Kidney (tissue), 14 donors: Measurements from ENCODE around the gene UBTD1. TPM values are rescaled to one million over a fixed set of nuclear protein-coding genes. Genes with fewer than 3 reads are reported as not detected.

Source experiments
- DNase-seq, 5 donors: peaks; one replicate each; pipeline ENCODE4 v3.0.0-alpha.2; 2013 to 2020
- FAIRE-seq: peaks from 2 replicates; lab custom pipeline; 2012; peaks lifted over from hg19 to GRCh38; lab: Jason Lieb, UNC
- H3K27ac ChIP-seq, 2 donors: one replicate each; pipeline ENCODE4 v1.7.0; 2013; ENCODE audit warnings: low read depth in 2 of 2, low read length in 2 of 2, inconsistent platforms in 1 of 2
- H3K27me3 ChIP-seq: one replicate; pipeline ENCODE4 v1.7.1; 2013; ENCODE audit warnings: low read length, inconsistent platforms; ENCODE audit not compliant: control insufficient read depth, insufficient read depth
- H3K36me3 ChIP-seq, 3 donors: one replicate each; pipeline versions ENCODE4 v1.7.0 to v1.7.1; 2013; ENCODE audit warnings: low read length in 3 of 3, control low read depth in 1 of 3, inconsistent platforms in 1 of 3; ENCODE audit not compliant: insufficient read depth in 3 of 3, control insufficient read depth in 2 of 3
- H3K4me1 ChIP-seq, 3 donors: one replicate each; pipeline versions ENCODE4 v1.7.0 to v1.7.1; 2013; ENCODE audit warnings: low read length in 3 of 3, inconsistent platforms in 1 of 3, low read depth in 1 of 3; ENCODE audit not compliant: control insufficient read depth in 2 of 3, insufficient read depth in 2 of 3
- H3K4me3 ChIP-seq, 3 donors: one replicate each; pipeline versions ENCODE4 v1.7.0 to v1.8.1; 2013; ENCODE audit warnings: low read length in 3 of 3, control low read depth in 1 of 3, inconsistent platforms in 1 of 3
- H3K9ac ChIP-seq, 3 donors: one replicate each; pipeline versions ENCODE4 v1.7.0 to v1.7.1; 2013; ENCODE audit warnings: low read length in 3 of 3, control low read depth in 1 of 3, inconsistent platforms in 1 of 3
- H3K9me3 ChIP-seq, 3 donors: one replicate each; pipeline versions ENCODE4 v1.7.0 to v1.7.1; 2013; ENCODE audit warnings: low read length in 3 of 3, control low read depth in 1 of 3, inconsistent platforms in 1 of 3; ENCODE audit not compliant: control insufficient read depth in 2 of 3, insufficient read depth in 1 of 3
- intact Hi-C: fragments of 100-400 bp; cut with DNase I; formaldehyde crosslinking; loops from one replicate; pipeline ENCODE4 v1.11.1; 2022
- polyA plus RNA-seq: library from polyadenylated mRNA; stranded (reverse); fragments of 350-450 nt; fragmentation: Illumina TruSeq; extraction: RNeasy Lipid Tissue Mini Kit (QIAGEN cat#74804); gene quantifications from one replicate; pipeline ENCODE4 v1.2.3, GENCODE V29; 2014; ENCODE audit warnings: low read depth, low replicate concordance; ENCODE audit not compliant: insufficient read depth
- total RNA-seq: library from RNA; stranded (reverse); fragmentation: NEBNext Ultra II Directional; extraction: Animal tissue kit (Norgen Biotek cat#: 25700); gene quantifications from one replicate; pipeline ENCODE4 v1.2.1, GENCODE V29; 2021
- TF ChIP-seq, protein P1 (sequence below): IDR thresholded peaks from 3 replicates; pipeline ENCODE4 v1.5.1; 2012; ENCODE audit warnings: mild to moderate bottlenecking, moderate library complexity, borderline replicate concordance; ENCODE audit not compliant: insufficient read depth; ENCODE audit errors: extremely low read depth
- donor health status: control.
- donor health status: control.
- donor health status: control.
- donor health status: control.
- donor health status: control.
- donor health status: DM: yes; HTN: yes; CAD: no.
- donor health status: Normal renal cell carcinoma (clear cell type).

UBTD1 gene
- total and polyA plus RNA-seq, 2 donors from 2014 or later = 17.4 to 26.1 TPM

DNA sequence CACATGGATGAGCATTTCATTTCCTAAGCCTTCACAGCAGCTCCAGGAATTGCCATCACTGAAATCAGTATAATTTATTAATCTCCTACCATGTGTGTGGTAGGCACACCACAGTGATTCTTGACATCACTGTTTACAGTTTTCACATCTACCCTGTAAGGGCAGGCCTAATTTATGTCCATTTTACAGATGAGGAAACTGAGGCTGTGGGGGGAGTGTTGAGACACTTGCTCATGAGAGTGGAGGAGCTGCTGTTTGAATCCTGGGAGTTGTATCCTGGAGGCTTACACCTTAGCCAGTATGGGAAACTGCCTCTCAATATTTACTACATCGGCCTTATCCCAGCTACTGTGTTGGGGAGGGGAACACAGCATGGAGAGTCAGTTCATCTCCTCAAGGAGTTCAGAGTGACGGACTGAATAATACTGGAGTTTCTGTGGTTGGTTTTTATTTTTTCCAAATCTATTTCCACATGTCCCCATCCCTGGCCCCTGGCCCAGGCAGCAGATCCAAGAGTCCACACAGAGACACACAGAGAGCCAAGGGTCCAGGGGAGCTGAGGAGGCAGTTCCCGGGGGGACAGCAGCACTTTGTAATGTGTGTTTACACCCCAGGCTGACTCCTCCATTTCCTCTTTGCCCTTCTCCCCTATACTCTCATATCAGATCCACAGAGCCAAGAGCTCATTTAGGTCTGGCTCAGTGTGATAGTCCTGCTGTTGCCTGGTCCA lies 13.2 kb downstream of the UBTD1 start:
- intact Hi-C loops = no loop called here

DNA sequence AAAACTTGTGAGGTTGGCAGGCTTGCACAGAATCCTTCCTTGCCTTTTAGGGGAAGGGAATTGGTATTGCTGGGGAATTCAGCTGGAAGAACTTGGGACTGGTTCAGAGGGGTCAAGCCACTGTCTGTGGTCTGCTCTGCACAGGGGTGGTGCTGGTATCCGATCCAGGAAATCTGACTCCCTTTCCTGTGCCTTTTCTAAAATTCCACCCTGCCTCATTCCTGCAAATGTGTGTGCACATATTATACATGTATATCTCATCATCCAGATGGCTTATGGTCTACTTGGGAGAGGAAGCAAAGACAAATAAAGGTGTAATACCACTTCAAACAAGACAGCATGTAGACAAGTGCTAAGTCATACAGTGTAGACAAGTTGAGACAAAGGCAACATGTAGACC lies 14.3 kb downstream of the UBTD1 start:
- Histone ChIP-seq H3K4me3 (no peak overlapping the region), H3K9me3 (no peaks in the 10 kb centered on the region), H3K27ac (no peak overlapping the region), H3K27me3 (no peaks in the 10 kb centered on the region), H3K9ac (no peak overlapping the region), H3K4me1 (peaks cover 0 to 7% (median 6%) of the 10 kb centered on the region in 3 donors), H3K36me3 (no peaks in the 10 kb centered on the region)
- FAIRE-seq (no peak), DNase-seq (peak in 1 of 5 donors; percentile 7)
- intact Hi-C loops = no loop called here
- TF ChIP-seq, protein P1, sequence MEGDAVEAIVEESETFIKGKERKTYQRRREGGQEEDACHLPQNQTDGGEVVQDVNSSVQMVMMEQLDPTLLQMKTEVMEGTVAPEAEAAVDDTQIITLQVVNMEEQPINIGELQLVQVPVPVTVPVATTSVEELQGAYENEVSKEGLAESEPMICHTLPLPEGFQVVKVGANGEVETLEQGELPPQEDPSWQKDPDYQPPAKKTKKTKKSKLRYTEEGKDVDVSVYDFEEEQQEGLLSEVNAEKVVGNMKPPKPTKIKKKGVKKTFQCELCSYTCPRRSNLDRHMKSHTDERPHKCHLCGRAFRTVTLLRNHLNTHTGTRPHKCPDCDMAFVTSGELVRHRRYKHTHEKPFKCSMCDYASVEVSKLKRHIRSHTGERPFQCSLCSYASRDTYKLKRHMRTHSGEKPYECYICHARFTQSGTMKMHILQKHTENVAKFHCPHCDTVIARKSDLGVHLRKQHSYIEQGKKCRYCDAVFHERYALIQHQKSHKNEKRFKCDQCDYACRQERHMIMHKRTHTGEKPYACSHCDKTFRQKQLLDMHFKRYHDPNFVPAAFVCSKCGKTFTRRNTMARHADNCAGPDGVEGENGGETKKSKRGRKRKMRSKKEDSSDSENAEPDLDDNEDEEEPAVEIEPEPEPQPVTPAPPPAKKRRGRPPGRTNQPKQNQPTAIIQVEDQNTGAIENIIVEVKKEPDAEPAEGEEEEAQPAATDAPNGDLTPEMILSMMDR = no peak

More for the DNA sequence above, 13.2 kb downstream of the UBTD1 start:
- Histone ChIP-seq H3K27me3 (no peaks in the 10 kb centered on the region), H3K4me1 (peaks cover 0 to 6% (median 0%) of the 10 kb centered on the region in 3 donors), H3K36me3 (no peaks in the 10 kb centered on the region), H3K9me3 (no peaks in the 10 kb centered on the region), H3K4me3 (no peak overlapping the region), H3K27ac (no peak overlapping the region), H3K9ac (no peak overlapping the region)
- DNase-seq (peak in 1 of 5 donors; percentile 51), FAIRE-seq (no peak)
- TF ChIP-seq, protein P1 = no peak

DNA sequence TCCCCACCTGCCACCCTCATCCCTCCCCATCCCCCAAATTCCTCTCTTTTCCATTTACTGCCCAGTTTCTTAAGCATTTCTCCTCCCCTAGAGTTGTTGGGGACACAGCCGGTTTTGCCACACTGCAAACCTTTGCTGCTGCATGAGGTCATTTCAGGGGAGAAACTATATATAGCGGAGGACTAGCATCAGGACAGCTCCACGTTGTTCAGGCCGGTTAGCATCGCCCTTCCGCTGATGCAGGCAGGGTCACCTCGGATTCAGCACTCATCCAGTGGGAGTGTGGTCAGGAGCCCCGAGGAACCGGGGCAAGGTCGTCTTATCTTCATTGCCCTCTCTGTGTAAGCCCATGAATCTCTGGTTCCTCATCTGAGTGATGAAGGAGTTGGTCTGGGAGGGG lies 15.6 kb downstream of the UBTD1 start:
- no peaks in the 10 kb centered on the region for H3K27me3 ChIP-seq
- intact Hi-C loops = no loop called here
- no peak overlapping the region for H3K4me3 ChIP-seq
- no peak overlapping the region for H3K27ac ChIP-seq
- no peak overlapping the region for H3K9ac ChIP-seq
- TF ChIP-seq, protein P1 = no peak
- H3K4me1 ChIP-seq = peaks cover 6 to 12% (median 6%) of the 10 kb centered on the region in 3 donors
- no peaks in the 10 kb centered on the region for H3K36me3 ChIP-seq
- H3K9me3 ChIP-seq = no peaks in the 10 kb centered on the region
- FAIRE-seq (no peak), DNase-seq (no peak)
